ENCODE measurements around the gene TCF15. TPM values are rescaled to one million over a fixed set of nuclear protein-coding genes. Genes with fewer than 3 reads are reported as not detected.
"Not testable (repeated sequence)": the region's sequence is repeated elsewhere in the genome, so short reads cannot be mapped to it uniquely, and the experiment has no call there.

TCF15 gene
- total and polyA plus RNA-seq, 2 experiments from 2014 or later = 3.8 to 4.0 TPM

- Mint-ChIP-seq H3K9me3 (no peaks in the 10 kb centered on the region; the same call in 2 of the 3 replicates), H3K36me3 (ENCODE audit: low read depth) (no peaks in the 10 kb centered on the region), H3K27ac (peak overlapping the region; percentile 75; the same call in 1 of the 2 replicates), H3K4me1 (peaks cover 5% of the 10 kb centered on the region), H3K4me3 (no peak overlapping the region), H3K27me3 (ENCODE audit: insufficient read depth, low read depth, poor library complexity) (peaks cover 4% of the 10 kb centered on the region)
- Histone ChIP-seq H3K36me3 (ENCODE audit: insufficient read depth) (no peaks in the 10 kb centered on the region), H3F3A (replicated peaks; ENCODE audit: low read depth) (no peaks in the 10 kb centered on the region), H3K27ac (ENCODE audit: low read depth) (no peak overlapping the region), H3K9me2 (ENCODE audit: insufficient read depth) (no peaks in the 10 kb centered on the region), H4K20me1 (replicated peaks; ENCODE audit: insufficient read depth) (no peaks in the 10 kb centered on the region), H2AFZ (peak overlapping the region; percentile 63; the same call in 1 of the 2 replicates), H3K4me1 (ENCODE audit: insufficient read depth) (no peaks in the 10 kb centered on the region), H3K4me2 (0 out of 2 replicates have a peak overlapping the region, but pooled peaks have one; percentile 20), H3K4me3 (no peak overlapping the region), H3K27me3 (ENCODE audit: insufficient read depth) (no peaks in the 10 kb centered on the region), H3K79me2 (replicated peaks; ENCODE audit: insufficient read depth) (no peaks in the 10 kb centered on the region)
- DNase-seq (ENCODE audit: low spot score) (no peak), ATAC-seq (no peak)
- TF ChIP-seq CREB1 (CRISPR knock-in tag; IDR thresholded peaks at IDR 0.05; ENCODE audit: low read depth) = no peak
Measured at GRCh38 chr20:582204-582603, 27.9 kb downstream of the TCF15 start.

- H3K36me3 ChIP-seq (ENCODE audit: insufficient read depth) = not testable (repeated sequence)
Measured at GRCh38 chr20:578940-579690, 31.0 kb downstream of the TCF15 start.

DNA sequence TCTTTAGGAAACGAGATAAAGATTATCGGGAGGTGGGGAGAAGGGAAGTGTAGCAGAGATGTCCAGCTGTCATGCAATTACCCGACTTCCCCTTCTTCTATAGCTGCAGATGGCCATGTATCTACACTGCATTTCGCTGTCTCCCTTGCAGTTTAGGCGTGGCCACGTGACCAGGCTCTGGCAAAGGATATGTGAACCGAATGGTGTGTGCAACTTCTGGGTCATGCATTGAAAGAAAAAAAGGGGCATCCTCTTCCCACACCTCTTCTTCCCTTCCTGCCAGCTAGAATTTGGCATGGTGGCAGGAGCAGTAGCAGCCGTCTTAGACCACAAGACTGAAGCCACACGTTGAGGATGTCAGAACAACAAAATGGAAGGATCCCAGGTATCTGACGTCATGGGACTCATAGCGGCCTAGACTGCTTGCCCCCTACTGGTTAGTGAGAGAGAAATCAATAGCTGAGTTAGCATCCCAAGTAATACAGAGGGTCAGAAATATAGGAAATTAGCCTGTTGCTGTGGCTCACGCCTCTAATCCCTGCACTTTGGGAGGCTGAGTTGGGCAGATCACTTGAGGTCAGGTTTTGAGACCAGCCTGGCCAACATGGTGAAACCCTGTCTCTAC, 32.8 kb downstream of the TCF15 start:
- H3K36me3 Mint-ChIP-seq (ENCODE audit: low read depth) = no peaks in the 10 kb centered on the region
- H3K9me3 Mint-ChIP-seq = no peaks in the 10 kb centered on the region
- Histone ChIP-seq H3K9me2 (ENCODE audit: insufficient read depth) (no peaks in the 10 kb centered on the region), H3K27me3 (ENCODE audit: insufficient read depth) (no peaks in the 10 kb centered on the region), H3K4me3 (no peak overlapping the region), H2AFZ (peak overlapping the region; percentile 80), H3K27ac (ENCODE audit: low read depth) (no peak overlapping the region), H3K4me1 (ENCODE audit: insufficient read depth) (peaks cover 19% of the 10 kb centered on the region), H3K36me3 (ENCODE audit: insufficient read depth) (no peaks in the 10 kb centered on the region), H3F3A (replicated peaks; ENCODE audit: low read depth) (0 out of 2 replicates have a peak, but pooled peaks cover 6% of the 10 kb centered on the region), H3K4me2 (no peak overlapping the region), H4K20me1 (replicated peaks; ENCODE audit: insufficient read depth) (no peaks in the 10 kb centered on the region), H3K79me2 (replicated peaks; ENCODE audit: insufficient read depth) (no peaks in the 10 kb centered on the region)
- DNase-seq (ENCODE audit: low spot score) (peak; percentile 88), ATAC-seq (peak; percentile 54)
- TF ChIP-seq CTCF (conservative IDR thresholded peaks at IDR 0.05; ENCODE audit: low read depth in 2 of 2) (peak; percentile 65 to 66), CREB1 (CRISPR knock-in tag; IDR thresholded peaks at IDR 0.05; ENCODE audit: low read depth) (peak; percentile 86), NANOG (IDR thresholded peaks at IDR 0.05; ENCODE audit: borderline replicate concordance) (no peak)
- H3K4me3 Mint-ChIP-seq = no peak overlapping the region
- H3K27ac Mint-ChIP-seq = no peak overlapping the region
- H3K4me1 Mint-ChIP-seq = peaks cover 37% of the 10 kb centered on the region
- H3K27me3 Mint-ChIP-seq (ENCODE audit: insufficient read depth, low read depth, poor library complexity) = peaks cover 5% of the 10 kb centered on the region

More at GRCh38 chr20:578940-579690, 31.0 kb downstream of the TCF15 start:
- not testable (repeated sequence) for H3K79me2 ChIP-seq (replicated peaks; ENCODE audit: insufficient read depth); H3K27me3 Mint-ChIP-seq (ENCODE audit: insufficient read depth, low read depth, poor library complexity); H3K9me3 Mint-ChIP-seq; H2AFZ ChIP-seq; ATAC-seq; H3K4me3 ChIP-seq; DNase-seq (ENCODE audit: low spot score); H3K4me2 ChIP-seq; H3K27me3 ChIP-seq (ENCODE audit: insufficient read depth); H3K27ac Mint-ChIP-seq; H3K4me3 Mint-ChIP-seq; H3K36me3 Mint-ChIP-seq (ENCODE audit: low read depth); H3K27ac ChIP-seq (ENCODE audit: low read depth); H3K9me2 ChIP-seq (ENCODE audit: insufficient read depth); H4K20me1 ChIP-seq (replicated peaks; ENCODE audit: insufficient read depth); H3F3A ChIP-seq (replicated peaks; ENCODE audit: low read depth)
- H3K4me1 ChIP-seq (ENCODE audit: insufficient read depth) = peaks cover 11% of the 10 kb centered on the region
- H3K4me1 Mint-ChIP-seq = peaks cover 23% of the 10 kb centered on the region

Measured in GM23338 (cell line).